ENCODE measurements around the gene EML6. TPM values are rescaled to one million over a fixed set of nuclear protein-coding genes. Genes with fewer than 3 reads are reported as not detected.
A peak's percentile ranks its signal among the peaks of the same experiment; 100 is the strongest.

EML6 gene
- total and polyA plus RNA-seq, 2 experiments from 2014 or later: 2.7 to 6.2 TPM

DNA sequence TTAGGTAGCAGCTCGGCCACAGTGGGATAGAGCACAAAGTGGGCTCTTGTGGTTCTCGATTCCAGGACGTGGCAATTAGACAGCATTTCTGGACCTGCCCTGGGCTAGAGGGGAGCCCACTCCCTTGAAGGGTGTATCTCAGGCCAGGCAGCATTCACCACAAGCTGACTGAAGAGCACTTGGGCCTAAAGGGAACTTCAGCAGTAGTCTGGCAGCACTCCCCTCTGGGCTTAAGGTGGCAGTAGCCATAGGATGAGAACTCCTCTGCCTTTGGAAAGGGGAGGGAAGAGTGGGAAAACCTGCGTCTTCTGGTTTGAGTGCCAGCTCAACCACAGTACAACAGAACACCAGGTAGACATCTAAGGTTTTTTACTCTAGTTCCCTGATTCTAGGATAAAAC lies 28.1 kb upstream of the EML6 start:
- no peak overlapping the region for H3K27ac ChIP-seq (ENCODE audit: low read depth)
- H3K4me3 ChIP-seq: no peak overlapping the region
- H3K9me3 Mint-ChIP-seq: peaks cover 19% of the 10 kb centered on the region
- H3K27ac Mint-ChIP-seq: no peak overlapping the region
- H3F3A ChIP-seq (replicated peaks; ENCODE audit: low read depth): no peaks in the 10 kb centered on the region
- peaks cover 2% of the 10 kb centered on the region for H3K27me3 Mint-ChIP-seq (ENCODE audit: insufficient read depth, low read depth, poor library complexity)
- no peaks in the 10 kb centered on the region for H3K79me2 ChIP-seq (replicated peaks; ENCODE audit: insufficient read depth)
- H3K4me3 Mint-ChIP-seq: no peak overlapping the region
- no peak overlapping the region for H3K4me2 ChIP-seq
- H3K4me1 ChIP-seq (ENCODE audit: insufficient read depth): no peaks in the 10 kb centered on the region
- H3K36me3 Mint-ChIP-seq (ENCODE audit: low read depth): peaks cover 7% of the 10 kb centered on the region
- H3K4me1 Mint-ChIP-seq: no peaks in the 10 kb centered on the region
- ATAC-seq: peak; percentile 28; the same call in 1 of the 3 replicates
- no peaks in the 10 kb centered on the region for H4K20me1 ChIP-seq (replicated peaks; ENCODE audit: insufficient read depth)
- DNase-seq (ENCODE audit: low spot score): no peak
- H3K27me3 ChIP-seq (ENCODE audit: insufficient read depth): no peaks in the 10 kb centered on the region
- peaks cover 4% of the 10 kb centered on the region; the same call in 1 of the 2 replicates for H3K9me2 ChIP-seq (ENCODE audit: insufficient read depth)
- H2AFZ ChIP-seq: no peak overlapping the region; the same call in 1 of the 2 replicates
- no peaks in the 10 kb centered on the region for H3K36me3 ChIP-seq (ENCODE audit: insufficient read depth)
- no peak for TF ChIP-seq JUNB (IDR thresholded peaks at IDR 0.05; ENCODE audit: unreplicated experiment)
- TF ChIP-seq, protein P1, sequence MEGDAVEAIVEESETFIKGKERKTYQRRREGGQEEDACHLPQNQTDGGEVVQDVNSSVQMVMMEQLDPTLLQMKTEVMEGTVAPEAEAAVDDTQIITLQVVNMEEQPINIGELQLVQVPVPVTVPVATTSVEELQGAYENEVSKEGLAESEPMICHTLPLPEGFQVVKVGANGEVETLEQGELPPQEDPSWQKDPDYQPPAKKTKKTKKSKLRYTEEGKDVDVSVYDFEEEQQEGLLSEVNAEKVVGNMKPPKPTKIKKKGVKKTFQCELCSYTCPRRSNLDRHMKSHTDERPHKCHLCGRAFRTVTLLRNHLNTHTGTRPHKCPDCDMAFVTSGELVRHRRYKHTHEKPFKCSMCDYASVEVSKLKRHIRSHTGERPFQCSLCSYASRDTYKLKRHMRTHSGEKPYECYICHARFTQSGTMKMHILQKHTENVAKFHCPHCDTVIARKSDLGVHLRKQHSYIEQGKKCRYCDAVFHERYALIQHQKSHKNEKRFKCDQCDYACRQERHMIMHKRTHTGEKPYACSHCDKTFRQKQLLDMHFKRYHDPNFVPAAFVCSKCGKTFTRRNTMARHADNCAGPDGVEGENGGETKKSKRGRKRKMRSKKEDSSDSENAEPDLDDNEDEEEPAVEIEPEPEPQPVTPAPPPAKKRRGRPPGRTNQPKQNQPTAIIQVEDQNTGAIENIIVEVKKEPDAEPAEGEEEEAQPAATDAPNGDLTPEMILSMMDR (conservative IDR thresholded peaks at IDR 0.05; ENCODE audit: low read depth in 2 of 2): peak in 1 of 2 experiments; percentile 14; a peak in 1 of 4 replicates

DNA sequence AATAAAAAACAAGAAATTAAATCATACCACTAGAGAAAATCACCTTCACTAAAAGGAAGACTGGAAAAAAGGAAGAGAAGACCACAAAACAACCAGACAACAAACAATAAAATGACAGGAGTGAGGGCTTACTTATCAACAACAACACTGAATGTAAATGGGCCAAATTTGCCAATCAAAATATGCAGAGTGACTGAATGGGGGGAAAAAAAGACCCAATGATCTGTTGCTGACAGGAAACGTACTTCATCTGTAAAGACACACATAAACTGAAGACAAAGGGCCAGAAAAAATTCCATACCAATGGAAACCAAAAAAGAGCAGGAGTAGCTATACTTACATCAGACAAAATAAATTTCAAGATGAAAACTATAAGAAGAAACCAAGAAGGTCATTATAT lies 25.5 kb upstream of the EML6 start:
- Mint-ChIP-seq H3K9me3 (peaks cover 19% of the 10 kb centered on the region), H3K27ac (no peak overlapping the region), H3K4me3 (no peak overlapping the region), H3K36me3 (ENCODE audit: low read depth) (peaks cover 7% of the 10 kb centered on the region), H3K4me1 (no peaks in the 10 kb centered on the region), H3K27me3 (ENCODE audit: insufficient read depth, low read depth, poor library complexity) (peaks cover 2% of the 10 kb centered on the region)
- Histone ChIP-seq H3K4me1 (ENCODE audit: insufficient read depth) (no peaks in the 10 kb centered on the region), H3K27me3 (ENCODE audit: insufficient read depth) (no peaks in the 10 kb centered on the region), H3K4me2 (no peak overlapping the region), H3K9me2 (ENCODE audit: insufficient read depth) (no peaks in the 10 kb centered on the region), H3K79me2 (replicated peaks; ENCODE audit: insufficient read depth) (no peaks in the 10 kb centered on the region), H3F3A (replicated peaks; ENCODE audit: low read depth) (no peaks in the 10 kb centered on the region), H3K4me3 (no peak overlapping the region), H3K36me3 (ENCODE audit: insufficient read depth) (no peaks in the 10 kb centered on the region), H2AFZ (no peak overlapping the region), H3K27ac (ENCODE audit: low read depth) (no peak overlapping the region), H4K20me1 (replicated peaks; ENCODE audit: insufficient read depth) (no peaks in the 10 kb centered on the region)
- DNase-seq (ENCODE audit: low spot score): no peak
- ATAC-seq: no peak
- TF ChIP-seq EZH2phosphoT487 (IDR thresholded peaks at IDR 0.05; ENCODE audit: unreplicated experiment) (no peak), STAT1 (IDR thresholded peaks at IDR 0.05; ENCODE audit: unreplicated experiment) (no peak), JUNB (IDR thresholded peaks at IDR 0.05; ENCODE audit: unreplicated experiment) (no peak), EZH2 (IDR thresholded peaks at IDR 0.05; ENCODE audit: low read depth, unreplicated experiment) (no peak), CREB1 (CRISPR knock-in tag; IDR thresholded peaks at IDR 0.05; ENCODE audit: low read depth) (no peak), ZNF331 (CRISPR knock-in tag; IDR thresholded peaks at IDR 0.05; ENCODE audit: low read depth) (no peak)
- TF ChIP-seq, protein P2, sequence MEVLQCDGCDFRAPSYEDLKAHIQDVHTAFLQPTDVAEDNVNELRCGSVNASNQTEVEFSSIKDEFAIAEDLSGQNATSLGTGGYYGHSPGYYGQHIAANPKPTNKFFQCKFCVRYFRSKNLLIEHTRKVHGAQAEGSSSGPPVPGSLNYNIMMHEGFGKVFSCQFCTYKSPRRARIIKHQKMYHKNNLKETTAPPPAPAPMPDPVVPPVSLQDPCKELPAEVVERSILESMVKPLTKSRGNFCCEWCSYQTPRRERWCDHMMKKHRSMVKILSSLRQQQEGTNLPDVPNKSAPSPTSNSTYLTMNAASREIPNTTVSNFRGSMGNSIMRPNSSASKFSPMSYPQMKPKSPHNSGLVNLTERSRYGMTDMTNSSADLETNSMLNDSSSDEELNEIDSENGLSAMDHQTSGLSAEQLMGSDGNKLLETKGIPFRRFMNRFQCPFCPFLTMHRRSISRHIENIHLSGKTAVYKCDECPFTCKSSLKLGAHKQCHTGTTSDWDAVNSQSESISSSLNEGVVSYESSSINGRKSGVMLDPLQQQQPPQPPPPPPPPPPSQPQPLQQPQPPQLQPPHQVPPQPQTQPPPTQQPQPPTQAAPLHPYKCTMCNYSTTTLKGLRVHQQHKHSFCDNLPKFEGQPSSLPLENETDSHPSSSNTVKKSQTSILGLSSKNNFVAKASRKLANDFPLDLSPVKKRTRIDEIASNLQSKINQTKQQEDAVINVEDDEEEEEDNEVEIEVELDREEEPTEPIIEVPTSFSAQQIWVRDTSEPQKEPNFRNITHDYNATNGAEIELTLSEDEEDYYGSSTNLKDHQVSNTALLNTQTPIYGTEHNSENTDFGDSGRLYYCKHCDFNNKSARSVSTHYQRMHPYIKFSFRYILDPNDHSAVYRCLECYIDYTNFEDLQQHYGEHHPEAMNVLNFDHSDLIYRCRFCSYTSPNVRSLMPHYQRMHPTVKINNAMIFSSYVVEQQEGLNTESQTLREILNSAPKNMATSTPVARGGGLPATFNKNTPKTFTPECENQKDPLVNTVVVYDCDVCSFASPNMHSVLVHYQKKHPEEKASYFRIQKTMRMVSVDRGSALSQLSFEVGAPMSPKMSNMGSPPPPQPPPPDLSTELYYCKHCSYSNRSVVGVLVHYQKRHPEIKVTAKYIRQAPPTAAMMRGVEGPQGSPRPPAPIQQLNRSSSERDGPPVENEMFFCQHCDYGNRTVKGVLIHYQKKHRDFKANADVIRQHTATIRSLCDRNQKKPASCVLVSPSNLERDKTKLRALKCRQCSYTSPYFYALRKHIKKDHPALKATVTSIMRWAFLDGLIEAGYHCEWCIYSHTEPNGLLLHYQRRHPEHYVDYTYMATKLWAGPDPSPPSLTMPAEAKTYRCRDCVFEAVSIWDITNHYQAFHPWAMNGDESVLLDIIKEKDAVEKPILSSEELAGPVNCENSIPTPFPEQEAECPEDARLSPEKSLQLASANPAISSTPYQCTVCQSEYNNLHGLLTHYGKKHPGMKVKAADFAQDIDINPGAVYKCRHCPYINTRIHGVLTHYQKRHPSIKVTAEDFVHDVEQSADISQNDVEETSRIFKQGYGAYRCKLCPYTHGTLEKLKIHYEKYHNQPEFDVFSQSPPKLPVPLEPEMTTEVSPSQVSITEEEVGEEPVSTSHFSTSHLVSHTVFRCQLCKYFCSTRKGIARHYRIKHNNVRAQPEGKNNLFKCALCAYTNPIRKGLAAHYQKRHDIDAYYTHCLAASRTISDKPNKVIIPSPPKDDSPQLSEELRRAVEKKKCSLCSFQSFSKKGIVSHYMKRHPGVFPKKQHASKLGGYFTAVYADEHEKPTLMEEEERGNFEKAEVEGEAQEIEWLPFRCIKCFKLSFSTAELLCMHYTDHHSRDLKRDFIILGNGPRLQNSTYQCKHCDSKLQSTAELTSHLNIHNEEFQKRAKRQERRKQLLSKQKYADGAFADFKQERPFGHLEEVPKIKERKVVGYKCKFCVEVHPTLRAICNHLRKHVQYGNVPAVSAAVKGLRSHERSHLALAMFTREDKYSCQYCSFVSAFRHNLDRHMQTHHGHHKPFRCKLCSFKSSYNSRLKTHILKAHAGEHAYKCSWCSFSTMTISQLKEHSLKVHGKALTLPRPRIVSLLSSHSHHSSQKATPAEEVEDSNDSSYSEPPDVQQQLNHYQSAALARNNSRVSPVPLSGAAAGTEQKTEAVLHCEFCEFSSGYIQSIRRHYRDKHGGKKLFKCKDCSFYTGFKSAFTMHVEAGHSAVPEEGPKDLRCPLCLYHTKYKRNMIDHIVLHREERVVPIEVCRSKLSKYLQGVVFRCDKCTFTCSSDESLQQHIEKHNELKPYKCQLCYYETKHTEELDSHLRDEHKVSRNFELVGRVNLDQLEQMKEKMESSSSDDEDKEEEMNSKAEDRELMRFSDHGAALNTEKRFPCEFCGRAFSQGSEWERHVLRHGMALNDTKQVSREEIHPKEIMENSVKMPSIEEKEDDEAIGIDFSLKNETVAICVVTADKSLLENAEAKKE (CRISPR knock-in tag; IDR thresholded peaks at IDR 0.05): no peak
- TF ChIP-seq, protein P3, sequence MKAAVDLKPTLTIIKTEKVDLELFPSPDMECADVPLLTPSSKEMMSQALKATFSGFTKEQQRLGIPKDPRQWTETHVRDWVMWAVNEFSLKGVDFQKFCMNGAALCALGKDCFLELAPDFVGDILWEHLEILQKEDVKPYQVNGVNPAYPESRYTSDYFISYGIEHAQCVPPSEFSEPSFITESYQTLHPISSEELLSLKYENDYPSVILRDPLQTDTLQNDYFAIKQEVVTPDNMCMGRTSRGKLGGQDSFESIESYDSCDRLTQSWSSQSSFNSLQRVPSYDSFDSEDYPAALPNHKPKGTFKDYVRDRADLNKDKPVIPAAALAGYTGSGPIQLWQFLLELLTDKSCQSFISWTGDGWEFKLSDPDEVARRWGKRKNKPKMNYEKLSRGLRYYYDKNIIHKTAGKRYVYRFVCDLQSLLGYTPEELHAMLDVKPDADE (IDR thresholded peaks at IDR 0.05): no peak
- TF ChIP-seq, protein P1 (conservative IDR thresholded peaks at IDR 0.05; ENCODE audit: low read depth in 2 of 2): no peak

Measured in GM23338 (cell line).